Activated gamma-delta T cell (primary cell): Measurements from ENCODE around the gene AFP.
"Not testable (repeated sequence)": the region's sequence is repeated elsewhere in the genome, so short reads cannot be mapped to it uniquely, and the experiment has no call there.

ENCODE experiments used
- DNase-seq: peaks from one replicate; lab custom pipeline; 2025; lab: John Stamatoyannopoulos, UW
- total RNA-seq, 2 donors: gene quantifications; one replicate each; lab custom pipeline; 2026; lab: John Stamatoyannopoulos, UW

Gene AFP
- 0 to 0.20 reads per million in 2 donors for total RNA-seq

DNA sequence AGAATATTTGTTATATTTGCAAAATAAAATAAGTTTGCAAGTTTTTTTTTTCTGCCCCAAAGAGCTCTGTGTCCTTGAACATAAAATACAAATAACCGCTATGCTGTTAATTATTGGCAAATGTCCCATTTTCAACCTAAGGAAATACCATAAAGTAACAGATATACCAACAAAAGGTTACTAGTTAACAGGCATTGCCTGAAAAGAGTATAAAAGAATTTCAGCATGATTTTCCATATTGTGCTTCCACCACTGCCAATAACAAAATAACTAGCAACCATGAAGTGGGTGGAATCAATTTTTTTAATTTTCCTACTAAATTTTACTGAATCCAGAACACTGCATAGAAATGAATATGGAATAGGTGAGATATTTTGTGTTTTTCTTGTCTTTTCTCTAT lies at the start of gene AFP:
TSS of gene AFP (plus strand) at position 238 of the 400 bp plus-strand sequence. CDS start at position 280, 42 bp downstream.
- no peak for DNase-seq

DNA sequence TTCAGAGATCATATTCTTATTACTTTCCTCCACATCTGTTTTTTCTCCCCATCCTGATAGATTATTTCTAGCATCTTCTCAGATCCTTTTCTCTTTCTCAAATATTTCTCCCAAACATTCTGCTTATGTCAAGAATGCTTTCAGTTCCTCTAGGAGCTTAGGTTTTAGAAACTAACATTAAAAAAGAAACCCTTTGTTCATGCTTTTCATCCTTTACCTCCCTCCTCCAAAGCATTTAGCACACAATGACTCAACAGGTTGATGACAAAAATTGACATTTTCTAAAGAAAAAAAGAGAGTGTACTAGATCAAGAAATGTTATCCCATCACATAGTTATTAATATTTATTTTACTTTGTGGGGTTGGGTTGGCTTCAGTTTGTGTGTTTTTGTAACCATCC lies 48.5 kb upstream of the AFP start:
- DNase-seq: no peak

DNA sequence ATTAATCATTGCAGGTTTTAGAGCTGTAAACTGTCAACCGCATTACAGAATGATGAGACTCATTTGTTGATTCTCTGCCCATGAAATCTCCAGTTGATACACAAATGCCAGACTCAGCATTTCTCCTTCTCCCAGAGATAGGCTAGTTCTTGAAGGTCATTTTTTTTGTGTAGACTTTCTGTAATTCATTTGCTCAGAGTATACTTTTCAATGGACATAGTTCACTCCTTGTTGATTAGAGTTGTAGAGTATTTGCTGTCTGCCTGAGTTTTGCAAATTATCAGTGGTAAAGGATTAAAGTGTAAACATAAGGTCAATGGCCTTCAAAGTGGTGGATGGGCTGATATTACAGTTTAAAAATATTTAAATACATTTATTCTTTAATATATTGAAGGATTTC lies 47.1 kb upstream of the AFP start:
- no peak for DNase-seq

DNA sequence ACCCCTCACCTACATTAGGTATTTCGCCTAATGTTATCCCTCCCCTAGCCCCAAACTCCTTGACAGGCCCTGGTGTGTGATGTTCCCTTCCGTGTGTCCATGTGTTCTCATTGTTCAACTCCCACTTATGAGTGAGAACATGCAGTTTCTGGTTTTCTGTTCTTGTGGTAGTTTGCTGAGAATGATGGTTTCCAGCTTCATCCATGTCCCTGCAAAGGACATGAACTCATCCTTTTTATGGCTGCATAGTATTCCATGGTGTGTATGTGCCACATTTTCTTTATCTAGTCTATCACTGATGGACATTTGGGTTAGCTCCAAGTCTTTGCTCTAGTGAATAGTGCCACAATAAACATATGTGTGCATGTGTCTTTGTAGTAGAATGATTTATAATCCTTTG lies 46.4 kb upstream of the AFP start:
- not testable (repeated sequence) for DNase-seq

DNA sequence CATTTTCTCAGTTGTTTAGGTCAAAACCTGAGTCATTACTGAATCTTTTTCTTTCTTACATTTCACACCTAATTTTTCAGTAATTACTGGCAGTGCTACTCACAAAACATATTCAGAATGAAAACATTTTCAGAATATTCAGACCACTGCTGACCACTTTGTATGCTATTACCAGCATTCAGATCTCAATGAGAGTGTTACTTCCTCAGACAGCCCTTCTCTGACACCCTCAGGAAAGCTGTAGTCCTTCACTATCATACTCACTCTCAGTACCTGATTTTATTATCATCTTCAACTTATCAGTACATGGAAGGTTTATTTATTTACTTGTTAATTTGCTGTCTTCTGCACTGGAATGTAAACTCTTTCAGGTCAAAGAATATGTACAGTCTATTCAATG lies 44.2 kb upstream of the AFP start:
- no peak for DNase-seq

DNA sequence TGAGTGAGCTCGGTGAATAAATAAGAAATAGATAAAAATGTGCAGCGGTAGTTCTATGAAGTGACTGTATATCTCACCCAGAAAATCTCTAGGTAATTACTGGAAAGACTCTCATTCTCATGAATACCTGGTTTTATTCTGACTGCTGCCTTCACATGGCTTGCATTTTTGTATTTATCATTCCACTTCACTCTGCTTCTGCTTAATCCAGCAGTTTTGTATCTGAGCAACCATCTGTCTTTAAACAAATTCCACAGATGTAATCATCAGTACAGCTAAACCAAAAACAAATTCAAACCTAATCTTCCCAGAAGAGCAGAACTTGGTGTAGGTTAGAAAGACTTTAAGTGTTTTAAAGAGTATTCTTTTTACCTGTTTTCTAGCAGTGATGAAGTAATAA lies 43.1 kb upstream of the AFP start:
- DNase-seq: no peak

DNA sequence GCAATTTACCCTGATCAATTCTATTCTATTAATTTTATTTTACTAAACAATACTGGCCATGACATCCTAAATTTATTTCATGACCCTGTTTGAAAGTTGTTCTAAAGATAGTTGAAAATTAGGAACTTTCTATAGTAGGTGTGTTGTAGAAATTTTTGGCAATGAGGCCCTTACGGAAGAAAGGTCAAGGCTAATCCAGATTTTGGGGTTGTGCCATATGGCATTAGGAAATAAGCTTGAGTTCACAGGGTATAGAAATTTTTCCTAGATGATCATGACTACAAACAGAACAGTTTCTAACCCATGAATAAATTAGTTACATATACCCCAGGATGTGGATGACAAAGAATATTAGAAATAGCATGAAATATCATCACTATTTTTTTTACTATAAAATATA lies 39.7 kb upstream of the AFP start:
- DNase-seq: no peak

DNA sequence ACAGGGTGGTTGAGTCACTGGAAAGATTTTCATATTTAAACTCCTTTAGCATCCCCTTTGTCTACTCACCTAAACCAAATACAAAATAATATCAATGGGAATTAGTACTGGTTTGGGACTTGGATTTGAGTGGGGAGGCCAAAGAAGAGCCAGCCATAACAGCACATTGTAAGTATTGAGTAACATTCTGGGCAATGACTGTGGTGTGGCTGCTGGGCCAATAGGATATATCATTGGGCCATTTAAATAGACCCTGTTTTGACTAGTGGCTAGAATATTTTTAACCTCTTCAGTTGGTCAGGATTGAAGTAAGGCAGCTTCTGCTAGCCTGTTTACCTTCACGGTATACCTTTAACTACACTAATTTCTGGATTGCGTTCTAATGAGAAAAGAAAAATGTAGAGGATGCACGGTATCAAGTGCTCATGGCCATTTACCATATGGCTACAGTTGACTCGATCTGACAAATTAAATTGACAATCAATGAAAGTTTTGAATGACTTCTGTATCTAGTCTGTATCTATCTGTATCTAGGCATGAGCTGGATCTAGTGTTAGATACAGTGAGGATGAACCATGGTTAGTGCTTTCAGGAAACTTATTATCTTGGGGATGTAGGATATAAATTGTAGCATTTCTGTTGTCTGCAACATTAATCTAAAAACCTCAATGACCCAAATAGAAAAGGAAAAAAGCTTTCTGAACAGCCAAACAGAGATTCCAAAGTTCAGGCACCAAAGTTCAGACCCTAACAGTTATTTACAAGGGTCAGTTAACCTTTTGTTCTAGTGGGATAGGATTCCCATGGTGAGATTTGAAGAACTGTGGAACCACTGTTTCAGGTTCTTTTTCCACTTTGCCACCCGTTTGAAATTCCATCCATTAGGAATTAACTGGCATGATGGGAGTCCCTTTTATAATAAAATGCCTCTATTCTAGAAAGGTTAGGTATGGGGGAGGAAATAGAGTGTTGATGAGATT lies 38.7 kb upstream of the AFP start:
- no peak for DNase-seq

DNA sequence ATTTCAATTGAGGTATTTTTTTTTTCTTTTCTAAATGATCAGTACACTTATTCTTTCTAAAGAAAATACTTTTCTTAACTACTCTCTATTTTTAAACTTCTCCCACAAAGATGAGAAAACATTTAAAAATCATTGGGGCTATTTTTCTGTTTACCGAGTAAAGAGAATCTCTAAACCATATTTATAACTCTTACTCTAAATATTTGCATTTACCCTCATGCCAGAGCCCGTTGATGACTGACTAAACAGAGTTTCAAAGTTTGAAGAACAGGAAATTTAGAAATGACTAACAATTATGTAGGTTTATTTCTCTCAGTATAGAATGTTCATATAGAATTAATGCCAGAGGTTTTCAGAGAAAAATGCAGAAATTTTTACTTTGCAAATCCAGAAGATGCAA lies 34.6 kb upstream of the AFP start:
- no peak for DNase-seq

DNA sequence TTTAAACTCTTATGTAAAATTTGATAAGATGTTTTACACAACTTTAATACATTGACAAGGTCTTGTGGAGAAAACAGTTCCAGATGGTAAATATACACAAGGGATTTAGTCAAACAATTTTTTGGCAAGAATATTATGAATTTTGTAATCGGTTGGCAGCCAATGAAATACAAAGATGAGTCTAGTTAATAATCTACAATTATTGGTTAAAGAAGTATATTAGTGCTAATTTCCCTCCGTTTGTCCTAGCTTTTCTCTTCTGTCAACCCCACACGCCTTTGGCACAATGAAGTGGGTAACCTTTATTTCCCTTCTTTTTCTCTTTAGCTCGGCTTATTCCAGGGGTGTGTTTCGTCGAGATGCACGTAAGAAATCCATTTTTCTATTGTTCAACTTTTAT lies 32.0 kb upstream of the AFP start, which contains the start of gene ALB:
TSS of gene ALB (plus strand) at position 246 of the 400 bp plus-strand sequence. CDS start at position 287, 41 bp downstream.
- no peak for DNase-seq

DNA sequence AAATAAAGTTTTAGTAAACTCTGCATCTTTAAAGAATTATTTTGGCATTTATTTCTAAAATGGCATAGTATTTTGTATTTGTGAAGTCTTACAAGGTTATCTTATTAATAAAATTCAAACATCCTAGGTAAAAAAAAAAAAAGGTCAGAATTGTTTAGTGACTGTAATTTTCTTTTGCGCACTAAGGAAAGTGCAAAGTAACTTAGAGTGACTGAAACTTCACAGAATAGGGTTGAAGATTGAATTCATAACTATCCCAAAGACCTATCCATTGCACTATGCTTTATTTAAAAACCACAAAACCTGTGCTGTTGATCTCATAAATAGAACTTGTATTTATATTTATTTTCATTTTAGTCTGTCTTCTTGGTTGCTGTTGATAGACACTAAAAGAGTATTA lies 31.6 kb upstream of the AFP start:
- no peak for DNase-seq

DNA sequence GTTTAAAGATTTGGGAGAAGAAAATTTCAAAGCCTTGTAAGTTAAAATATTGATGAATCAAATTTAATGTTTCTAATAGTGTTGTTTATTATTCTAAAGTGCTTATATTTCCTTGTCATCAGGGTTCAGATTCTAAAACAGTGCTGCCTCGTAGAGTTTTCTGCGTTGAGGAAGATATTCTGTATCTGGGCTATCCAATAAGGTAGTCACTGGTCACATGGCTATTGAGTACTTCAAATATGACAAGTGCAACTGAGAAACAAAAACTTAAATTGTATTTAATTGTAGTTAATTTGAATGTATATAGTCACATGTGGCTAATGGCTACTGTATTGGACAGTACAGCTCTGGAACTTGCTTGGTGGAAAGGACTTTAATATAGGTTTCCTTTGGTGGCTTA lies 30.9 kb upstream of the AFP start:
- DNase-seq: no peak

DNA sequence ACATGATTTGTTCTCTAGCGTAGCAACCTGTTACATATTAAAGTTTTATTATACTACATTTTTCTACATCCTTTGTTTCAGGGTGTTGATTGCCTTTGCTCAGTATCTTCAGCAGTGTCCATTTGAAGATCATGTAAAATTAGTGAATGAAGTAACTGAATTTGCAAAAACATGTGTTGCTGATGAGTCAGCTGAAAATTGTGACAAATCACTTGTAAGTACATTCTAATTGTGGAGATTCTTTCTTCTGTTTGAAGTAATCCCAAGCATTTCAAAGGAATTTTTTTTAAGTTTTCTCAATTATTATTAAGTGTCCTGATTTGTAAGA lies 29.5 kb upstream of the AFP start:
- no peak for DNase-seq

DNA sequence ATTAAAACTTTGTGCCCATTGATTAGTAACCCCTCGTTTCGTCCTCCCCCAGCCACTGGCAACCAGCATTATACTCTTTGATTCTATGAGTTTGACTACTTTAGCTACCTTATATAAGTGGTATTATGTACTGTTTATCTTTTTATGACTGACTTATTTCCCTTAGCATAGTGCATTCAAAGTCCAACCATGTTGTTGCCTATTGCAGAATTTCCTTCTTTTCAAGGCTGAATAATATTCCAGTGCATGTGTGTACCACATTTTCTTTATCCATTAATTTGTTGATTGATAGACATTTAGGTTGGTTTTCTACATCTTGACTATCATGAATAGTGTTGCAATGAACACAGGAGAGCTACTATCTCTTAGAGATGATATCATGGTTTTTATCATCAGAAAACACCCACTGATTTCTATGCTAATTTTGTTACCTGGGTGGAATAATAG lies 28.8 kb upstream of the AFP start:
- DNase-seq: no peak

DNA sequence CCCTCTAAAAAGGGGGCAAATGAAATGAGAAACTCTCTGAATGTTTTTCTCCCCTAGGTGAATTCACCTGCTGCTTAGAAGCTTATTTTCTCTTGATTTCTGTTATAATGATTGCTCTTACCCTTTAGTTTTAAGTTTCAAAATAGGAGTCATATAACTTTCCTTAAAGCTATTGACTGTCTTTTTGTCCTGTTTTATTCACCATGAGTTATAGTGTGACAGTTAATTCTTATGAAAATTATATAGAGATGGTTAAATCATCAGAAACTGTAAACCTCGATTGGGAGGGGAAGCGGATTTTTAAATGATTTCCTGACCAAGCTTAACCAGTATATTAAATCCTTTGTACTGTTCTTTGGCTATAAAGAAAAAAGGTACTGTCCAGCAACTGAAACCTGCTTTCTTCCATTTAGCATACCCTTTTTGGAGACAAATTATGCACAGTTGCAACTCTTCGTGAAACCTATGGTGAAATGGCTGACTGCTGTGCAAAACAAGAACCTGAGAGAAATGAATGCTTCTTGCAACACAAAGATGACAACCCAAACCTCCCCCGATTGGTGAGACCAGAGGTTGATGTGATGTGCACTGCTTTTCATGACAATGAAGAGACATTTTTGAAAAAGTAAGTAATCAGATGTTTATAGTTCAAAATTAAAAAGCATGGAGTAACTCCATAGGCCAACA lies 27.7 kb upstream of the AFP start:
- DNase-seq: no peak

DNA sequence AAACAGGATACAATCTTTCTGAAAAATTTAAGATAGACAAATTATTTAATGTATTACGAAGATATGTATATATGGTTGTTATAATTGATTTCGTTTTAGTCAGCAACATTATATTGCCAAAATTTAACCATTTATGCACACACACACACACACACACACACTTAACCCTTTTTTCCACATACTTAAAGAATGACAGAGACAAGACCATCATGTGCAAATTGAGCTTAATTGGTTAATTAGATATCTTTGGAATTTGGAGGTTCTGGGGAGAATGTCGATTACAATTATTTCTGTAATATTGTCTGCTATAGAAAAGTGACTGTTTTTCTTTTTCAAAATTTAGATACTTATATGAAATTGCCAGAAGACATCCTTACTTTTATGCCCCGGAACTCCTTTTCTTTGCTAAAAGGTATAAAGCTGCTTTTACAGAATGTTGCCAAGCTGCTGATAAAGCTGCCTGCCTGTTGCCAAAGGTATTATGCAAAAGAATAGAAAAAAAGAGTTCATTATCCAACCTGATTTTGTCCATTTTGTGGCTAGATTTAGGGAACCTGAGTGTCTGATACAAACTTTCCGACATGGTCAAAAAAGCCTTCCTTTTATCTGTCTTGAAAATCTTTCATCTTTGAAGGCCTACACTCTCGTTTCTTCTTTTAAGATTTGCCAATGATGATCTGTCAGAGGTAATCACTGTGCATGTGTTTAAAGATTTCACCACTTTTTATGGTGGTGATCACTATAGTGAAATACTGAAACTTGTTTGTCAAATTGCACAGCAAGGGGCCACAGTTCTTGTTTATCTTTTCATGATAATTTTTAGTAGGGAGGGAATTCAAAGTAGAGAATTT lies 26.8 kb upstream of the AFP start:
- DNase-seq: no peak

DNA sequence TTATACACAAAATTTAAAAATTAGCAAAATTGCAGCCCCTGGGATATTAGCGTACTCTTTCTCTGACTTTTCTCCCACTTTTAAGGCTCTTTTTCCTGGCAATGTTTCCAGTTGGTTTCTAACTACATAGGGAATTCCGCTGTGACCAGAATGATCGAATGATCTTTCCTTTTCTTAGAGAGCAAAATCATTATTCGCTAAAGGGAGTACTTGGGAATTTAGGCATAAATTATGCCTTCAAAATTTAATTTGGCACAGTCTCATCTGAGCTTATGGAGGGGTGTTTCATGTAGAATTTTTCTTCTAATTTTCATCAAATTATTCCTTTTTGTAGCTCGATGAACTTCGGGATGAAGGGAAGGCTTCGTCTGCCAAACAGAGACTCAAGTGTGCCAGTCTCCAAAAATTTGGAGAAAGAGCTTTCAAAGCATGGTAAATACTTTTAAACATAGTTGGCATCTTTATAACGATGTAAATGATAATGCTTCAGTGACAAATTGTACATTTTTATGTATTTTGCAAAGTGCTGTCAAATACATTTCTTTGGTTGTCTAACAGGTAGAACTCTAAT lies 26.0 kb upstream of the AFP start:
- no peak for DNase-seq

DNA sequence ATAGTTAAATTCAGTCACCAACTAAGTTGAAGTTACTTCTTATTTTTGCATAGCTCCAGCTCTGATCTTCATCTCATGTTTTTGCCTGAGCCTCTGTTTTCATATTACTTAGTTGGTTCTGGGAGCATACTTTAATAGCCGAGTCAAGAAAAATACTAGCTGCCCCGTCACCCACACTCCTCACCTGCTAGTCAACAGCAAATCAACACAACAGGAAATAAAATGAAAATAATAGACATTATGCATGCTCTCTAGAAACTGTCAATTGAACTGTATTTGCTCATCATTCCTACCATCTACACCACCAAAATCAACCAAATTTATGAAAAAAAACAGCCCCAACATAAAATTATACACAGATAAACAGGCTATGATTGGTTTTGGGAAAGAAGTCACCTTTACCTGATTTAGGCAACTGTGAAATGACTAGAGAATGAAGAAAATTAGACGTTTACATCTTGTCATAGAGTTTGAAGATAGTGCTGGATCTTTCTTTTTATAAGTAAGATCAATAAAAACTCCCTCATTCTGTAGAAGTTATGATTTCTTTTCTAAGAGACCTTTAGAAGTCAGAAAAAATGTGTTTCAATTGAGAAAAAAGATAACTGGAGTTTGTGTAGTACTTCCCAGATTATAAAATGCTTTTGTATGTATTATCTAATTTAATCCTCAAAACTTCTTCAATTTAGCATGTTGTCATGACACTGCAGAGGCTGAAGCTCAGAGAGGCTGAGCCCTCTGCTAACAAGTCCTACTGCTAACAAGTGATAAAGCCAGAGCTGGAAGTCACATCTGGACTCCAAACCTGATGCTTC lies 24.9 kb upstream of the AFP start:
- no peak for DNase-seq

DNA sequence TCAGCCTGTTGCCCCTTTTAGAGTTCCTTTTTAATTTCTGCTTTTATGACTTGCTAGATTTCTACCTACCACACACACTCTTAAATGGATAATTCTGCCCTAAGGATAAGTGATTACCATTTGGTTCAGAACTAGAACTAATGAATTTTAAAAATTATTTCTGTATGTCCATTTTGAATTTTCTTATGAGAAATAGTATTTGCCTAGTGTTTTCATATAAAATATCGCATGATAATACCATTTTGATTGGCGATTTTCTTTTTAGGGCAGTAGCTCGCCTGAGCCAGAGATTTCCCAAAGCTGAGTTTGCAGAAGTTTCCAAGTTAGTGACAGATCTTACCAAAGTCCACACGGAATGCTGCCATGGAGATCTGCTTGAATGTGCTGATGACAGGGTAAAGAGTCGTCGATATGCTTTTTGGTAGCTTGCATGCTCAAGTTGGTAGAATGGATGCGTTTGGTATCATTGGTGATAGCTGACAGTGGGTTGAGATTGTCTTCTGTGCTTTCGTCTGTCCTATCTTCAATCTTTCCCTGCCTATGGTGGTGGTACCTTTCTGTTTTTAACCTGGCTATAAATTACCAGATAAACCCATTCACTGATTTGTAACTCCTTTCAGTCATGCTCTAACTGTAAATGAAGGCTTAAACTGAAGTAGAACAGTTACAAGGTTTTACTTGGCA lies 24.1 kb upstream of the AFP start:
- DNase-seq: no peak

DNA sequence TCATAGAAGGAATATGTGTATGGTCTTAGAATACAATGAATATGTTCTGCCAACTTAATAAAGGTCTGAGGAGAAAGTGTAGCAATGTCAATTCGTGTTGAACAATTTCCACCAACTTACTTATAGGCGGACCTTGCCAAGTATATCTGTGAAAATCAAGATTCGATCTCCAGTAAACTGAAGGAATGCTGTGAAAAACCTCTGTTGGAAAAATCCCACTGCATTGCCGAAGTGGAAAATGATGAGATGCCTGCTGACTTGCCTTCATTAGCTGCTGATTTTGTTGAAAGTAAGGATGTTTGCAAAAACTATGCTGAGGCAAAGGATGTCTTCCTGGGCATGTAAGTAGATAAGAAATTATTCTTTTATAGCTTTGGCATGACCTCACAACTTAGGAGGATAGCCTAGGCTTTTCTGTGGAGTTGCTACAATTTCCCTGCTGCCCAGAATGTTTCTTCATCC lies 22.7 kb upstream of the AFP start:
- no peak for DNase-seq
